ENCODE data around the gene SNRPD3. TPM values are rescaled to one million over a fixed set of nuclear protein-coding genes. Genes with fewer than 3 reads are reported as not detected.
A peak's percentile ranks its signal among the peaks of the same experiment; 100 is the strongest.
"Not testable (repeated sequence)": the region's sequence is repeated elsewhere in the genome, so short reads cannot be mapped to it uniquely, and the experiment has no call there.

SNRPD3 gene
- total RNA-seq, 2 donors from 2014 or later = 60.3 to 70.8 TPM

- ATAC-seq (peak; percentile 82), DNase-seq (peak; percentile 68 to 89)
- intact Hi-C loops (cut with DNase I, micrococcal nuclease) = loop anchor here in 1 of 2 donors (10.0 kb wide), 1 partner anchor 201 kb away; no protein-coding TSS in a partner anchor
These were observed 30.3 kb upstream of the SNRPD3 start for GRCh38 chr22:24525416-24526037.

- DNase-seq = no peak
- intact Hi-C loops (cut with DNase I, micrococcal nuclease) = loop anchor here in 1 of 2 donors (10.0 kb wide), 1 partner anchor 201 kb away; no protein-coding TSS in a partner anchor
These were observed 29.6 kb upstream of the SNRPD3 start for GRCh38 chr22:24526191-24526590.

GRCh38 chr22:24529898-24530297, 25.9 kb upstream of the SNRPD3 start:
- no peak for DNase-seq
- intact Hi-C loops (cut with DNase I, micrococcal nuclease) = loop anchor here in 1 of 2 donors (10.0 kb wide), 1 partner anchor 205 kb away; no protein-coding TSS in a partner anchor
- ATAC-seq = no peak

More at GRCh38 chr22:24526191-24526590, 29.6 kb upstream of the SNRPD3 start:
- no peak for ATAC-seq

GRCh38 chr22:24530968-24531367, 24.8 kb upstream of the SNRPD3 start:
- DNase-seq; intact Hi-C loops (cut with DNase I, micrococcal nuclease): not testable (repeated sequence)
- peak; percentile 44 for ATAC-seq

DNA sequence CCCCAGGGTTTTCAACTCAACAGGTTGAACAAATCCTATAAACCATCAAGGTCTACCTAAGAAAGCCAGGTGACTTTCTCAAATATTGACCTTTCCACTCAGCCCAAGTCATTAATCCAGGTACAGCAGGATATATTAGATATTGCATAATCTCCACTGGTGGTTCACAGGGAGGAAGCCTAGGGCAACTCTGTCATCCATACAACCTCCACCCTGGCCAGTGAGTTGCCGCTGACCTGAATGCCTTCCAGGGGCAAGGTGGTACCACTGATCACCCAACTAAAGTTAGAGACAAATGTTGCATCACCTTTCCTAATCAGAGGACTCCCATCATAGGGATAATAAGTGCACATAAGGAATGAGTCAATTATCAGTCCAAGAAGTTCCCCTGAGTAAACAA, 23.7 kb upstream of the SNRPD3 start:
- no peak for DNase-seq
- intact Hi-C loops (cut with DNase I, micrococcal nuclease) = no loop called here
- ATAC-seq = peak; percentile 68

GRCh38 chr22:24535348-24535747, 20.5 kb upstream of the SNRPD3 start:
- ATAC-seq (peak; percentile 28), DNase-seq (no peak)

DNA sequence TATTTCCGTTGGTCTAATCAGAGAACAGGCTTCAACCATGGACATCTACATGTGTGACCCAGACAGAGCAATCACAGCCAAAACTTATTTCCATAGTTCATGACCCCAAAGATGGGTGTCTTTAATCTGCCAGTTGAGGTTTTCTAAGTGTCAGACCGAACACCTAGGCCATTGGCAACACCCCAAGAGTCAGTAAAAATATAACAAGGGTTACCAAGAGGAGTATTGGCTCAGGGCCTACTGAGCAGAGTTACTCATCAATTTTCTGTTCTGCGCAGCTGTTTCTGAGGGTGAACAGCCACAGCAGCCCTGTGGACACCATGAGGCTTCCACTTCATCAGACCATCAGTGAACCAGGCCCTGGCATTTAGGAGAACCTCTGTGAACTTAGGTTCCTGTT, 19.7 kb upstream of the SNRPD3 start:
- DNase-seq (no peak), ATAC-seq (peak; percentile 35)
- intact Hi-C loops (cut with DNase I, micrococcal nuclease) = no loop called here

More at GRCh38 chr22:24535348-24535747, 20.5 kb upstream of the SNRPD3 start:
- intact Hi-C loops (cut with DNase I, micrococcal nuclease) = no loop called here

DNA sequence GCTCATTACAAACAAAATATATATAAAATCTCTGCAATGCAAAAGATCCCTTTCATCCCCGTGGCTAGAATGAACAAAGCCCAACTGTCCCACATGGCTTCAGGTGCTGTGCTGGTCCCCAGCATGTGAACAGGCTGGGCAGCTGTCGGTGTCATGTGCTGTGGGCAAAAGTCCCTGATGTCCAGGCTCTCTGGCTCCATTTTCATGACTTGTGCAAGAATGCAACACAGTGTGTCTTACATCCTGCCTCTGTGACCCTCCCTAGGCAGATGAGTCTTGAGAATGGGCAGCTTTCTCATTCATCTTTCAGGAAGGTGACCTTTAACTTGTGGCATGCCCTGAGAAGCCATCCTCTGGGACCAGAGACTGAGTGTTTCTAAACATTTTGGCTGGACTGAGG, 15.3 kb upstream of the SNRPD3 start:
- ATAC-seq = no peak
- no peak for DNase-seq
- intact Hi-C loops (cut with DNase I, micrococcal nuclease) = no loop called here

GRCh38 chr22:24541681-24542515, 13.9 kb upstream of the SNRPD3 start:
- DNase-seq = no peak
- intact Hi-C loops (cut with DNase I, micrococcal nuclease) = no loop called here
- no peak for ATAC-seq

- ATAC-seq (no peak), DNase-seq (no peak)
- intact Hi-C loops (cut with DNase I, micrococcal nuclease) = no loop called here
These were observed 13.2 kb upstream of the SNRPD3 start for GRCh38 chr22:24542641-24543040.

GRCh38 chr22:24543185-24543601, 12.6 kb upstream of the SNRPD3 start:
- DNase-seq = no peak
- intact Hi-C loops (cut with DNase I, micrococcal nuclease) = no loop called here
- no peak for ATAC-seq

DNA sequence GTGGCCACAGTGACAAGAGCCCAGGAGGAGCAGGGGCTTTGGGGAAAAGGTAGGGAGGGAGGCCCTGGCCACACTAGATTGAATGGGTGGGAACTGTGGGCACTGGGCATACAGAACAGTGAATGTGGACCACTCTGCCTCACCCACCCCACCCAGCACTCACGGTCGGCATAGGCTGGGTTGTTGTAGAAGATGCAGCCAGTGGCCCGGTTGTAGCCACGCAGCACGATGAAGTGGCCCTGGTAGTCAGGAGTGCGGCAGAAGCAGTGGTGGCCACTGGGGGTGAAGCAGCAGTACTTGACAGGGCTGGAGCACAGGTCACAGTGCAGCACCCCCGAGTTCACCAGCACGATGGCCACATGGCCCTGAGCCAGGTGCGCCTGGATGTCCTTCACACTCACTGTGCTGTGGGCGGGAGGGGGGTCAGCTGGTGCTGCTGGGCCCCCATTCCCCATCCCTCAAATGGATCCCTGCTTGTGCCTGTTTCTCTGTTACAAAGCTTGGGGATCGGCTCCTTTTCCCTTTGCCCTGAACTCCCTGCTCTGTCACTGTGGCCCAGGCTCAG, 12.0 kb upstream of the SNRPD3 start:
- no peak for ATAC-seq

DNA sequence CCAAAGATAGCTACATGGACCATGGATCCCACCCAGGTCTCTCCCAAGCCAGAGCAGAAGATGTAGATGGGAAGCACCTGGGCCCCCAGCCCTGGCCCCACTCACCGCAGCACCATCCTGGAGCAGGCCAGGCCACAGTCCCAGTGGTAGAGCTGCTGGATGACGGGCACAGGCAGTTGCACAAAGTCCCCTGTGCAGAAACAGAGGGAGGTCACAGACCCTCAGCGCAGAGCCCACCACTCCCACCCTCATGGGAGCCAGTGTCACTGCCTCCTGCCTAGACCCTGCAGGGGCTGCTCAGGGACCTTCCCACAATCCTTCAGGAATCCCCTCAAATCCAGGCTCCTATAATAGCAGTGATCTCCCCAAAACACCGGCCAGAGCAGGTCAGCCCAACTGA, 7.0 kb upstream of the SNRPD3 start:
- intact Hi-C loops (cut with DNase I, micrococcal nuclease) = no loop called here
- DNase-seq = no peak
- ATAC-seq = no peak

More for the DNA sequence above, 12.0 kb upstream of the SNRPD3 start:
- no peak for DNase-seq
- intact Hi-C loops (cut with DNase I, micrococcal nuclease) = no loop called here

DNA sequence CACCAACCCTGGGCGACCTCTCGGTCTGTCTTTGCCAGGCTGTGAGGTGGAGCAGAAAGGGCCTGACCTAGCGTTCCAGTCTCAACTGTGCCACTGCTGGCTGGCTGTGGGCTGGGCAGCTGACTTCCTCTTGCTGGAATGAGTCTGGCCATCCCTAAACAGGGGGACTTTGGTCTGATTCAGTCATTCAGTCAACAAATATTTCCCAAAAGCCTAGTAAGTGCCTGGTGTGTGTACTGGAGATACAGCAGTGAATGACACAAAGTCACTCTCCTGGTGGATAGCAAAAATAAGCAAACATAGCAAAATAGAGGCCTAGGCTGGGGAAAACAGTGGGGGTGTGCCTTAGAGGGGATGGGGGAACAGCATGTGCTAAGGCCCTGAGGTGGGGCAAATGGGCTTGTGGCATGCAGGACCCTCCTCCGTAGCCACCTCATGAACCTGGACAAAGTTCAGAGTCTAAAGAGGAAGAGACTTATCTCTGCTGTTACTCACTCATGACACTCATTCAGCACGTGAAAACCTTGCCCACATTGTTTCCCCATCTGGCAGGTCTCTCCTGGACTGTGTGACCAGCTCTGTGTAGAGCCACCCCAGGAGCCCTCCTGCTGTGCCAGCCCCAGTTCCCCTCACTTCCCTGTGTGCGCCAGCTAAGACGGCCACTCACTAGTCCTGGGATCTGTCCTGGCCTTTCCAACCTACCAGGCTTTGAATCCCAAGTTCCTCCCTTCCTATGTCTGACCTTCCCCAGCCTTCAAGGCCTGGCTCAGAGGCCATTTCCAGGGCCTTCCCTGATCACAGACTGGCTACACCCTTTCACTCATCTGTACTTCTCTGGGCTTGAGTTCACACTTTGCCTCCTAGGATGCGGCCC, 5.5 kb upstream of the SNRPD3 start:
- ATAC-seq (peak; percentile 42), DNase-seq (peak; percentile 52 to 81)
- intact Hi-C loops (cut with DNase I, micrococcal nuclease) = no loop called here

DNA sequence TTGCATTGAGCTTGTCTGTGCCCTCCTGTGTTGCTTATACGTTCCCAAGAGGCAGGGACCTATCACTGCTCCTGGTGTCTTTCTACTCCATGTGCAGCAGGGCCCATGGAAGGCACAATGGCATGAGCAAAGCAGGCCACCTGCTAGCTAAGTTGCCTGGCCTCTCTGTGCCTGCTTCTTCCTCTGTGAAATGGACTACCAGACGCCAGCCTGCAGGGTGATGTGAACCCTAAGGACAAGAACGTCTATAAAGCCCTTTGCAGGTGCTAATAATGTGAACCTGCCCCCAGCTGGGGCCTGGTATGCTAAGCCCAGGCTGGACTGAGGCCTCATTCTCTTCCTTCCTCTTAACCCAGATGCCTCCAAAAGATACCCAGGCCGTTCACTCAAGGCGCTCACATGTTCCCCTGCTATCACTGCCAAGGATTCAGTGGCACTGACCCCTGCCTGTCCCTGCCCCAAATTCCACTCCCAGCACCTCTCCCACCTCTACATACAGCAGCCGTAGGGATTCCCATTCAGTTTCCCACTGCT, 4.8 kb upstream of the SNRPD3 start:
- DNase-seq (peak in 1 of 2 donors; percentile 10), ATAC-seq (no peak)
- intact Hi-C loops (cut with DNase I, micrococcal nuclease) = no loop called here

DNA sequence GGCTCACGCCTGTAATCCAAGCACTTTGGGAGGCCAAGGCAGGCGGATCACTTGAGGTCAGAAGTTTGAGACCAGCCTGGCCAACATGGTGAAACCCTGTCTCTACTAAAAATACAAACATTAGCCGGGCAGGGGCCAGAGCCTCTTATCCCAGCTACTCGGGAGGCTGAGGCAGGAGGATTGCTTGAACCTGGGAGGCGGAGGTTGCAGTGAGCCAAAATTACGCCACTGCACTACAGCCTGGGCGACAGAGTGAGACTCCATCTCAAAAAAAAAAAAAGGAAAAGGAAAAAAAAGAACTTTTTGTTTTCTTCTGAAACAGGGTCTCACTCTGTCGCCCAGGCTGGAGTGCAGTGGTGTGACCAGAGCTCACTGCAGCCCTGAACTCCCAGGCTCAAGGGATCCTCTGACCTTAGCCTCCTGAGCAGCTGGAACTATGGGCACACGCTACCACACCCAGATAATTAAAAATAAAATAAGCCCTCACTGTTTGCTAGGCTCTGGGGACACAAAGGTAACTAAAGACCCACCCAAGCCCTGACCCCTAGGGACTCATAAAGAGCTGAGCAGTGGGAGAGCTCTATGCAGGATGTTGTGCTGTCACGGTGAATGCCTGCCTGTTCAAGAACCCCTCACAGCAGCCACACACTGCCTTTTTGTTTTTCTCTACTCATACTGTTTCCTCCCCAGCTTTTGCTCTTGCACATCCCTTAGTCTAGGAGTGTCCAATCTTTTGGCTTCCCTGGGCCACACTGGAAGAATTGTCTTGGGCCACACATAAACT, 3.1 kb upstream of the SNRPD3 start:
- intact Hi-C loops (cut with DNase I, micrococcal nuclease) = not testable (repeated sequence)
- ATAC-seq (peak; percentile 2), DNase-seq (peak in 1 of 2 donors; percentile 40)

- peak; percentile 5 for ATAC-seq
- intact Hi-C loops (cut with DNase I, micrococcal nuclease) = no loop called here
- DNase-seq = peak; percentile 55 to 56
These were observed 2.0 kb upstream of the SNRPD3 start for GRCh38 chr22:24553597-24554312.
